GM19395 (cell line): ENCODE measurements around the gene SLC9C2.
"Not testable (repeated sequence)": the region's sequence is repeated elsewhere in the genome, so short reads cannot be mapped to it uniquely, and the experiment has no call there.

Experiments
- ATAC-seq: cut with Tn5 transposase; IDR thresholded peaks from one replicate; pipeline ENCODE4 v1.9.1; 2021; ENCODE audit warnings: mild to moderate bottlenecking, moderate library complexity; ENCODE audit not compliant: unreplicated experiment

SLC9C2 gene

DNA sequence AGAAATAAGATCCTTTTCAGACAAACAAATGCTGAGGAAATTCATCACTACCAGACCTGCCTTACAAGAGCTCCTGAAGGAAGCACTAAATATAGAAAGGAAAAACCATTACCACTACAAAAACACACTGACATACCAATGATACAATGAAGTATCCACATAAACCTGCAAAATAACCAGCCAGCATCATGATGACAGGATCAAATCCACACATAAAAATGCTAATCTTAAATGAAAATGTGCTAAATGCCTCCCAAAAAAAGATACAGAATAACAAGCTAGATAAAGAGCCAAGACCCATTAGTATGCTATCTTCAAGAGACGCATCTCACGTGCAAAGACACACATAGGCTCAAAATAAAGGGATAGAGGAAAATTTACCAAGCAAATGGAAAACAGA lies 140.2 kb downstream of the SLC9C2 start:
- not testable (repeated sequence) for ATAC-seq

DNA sequence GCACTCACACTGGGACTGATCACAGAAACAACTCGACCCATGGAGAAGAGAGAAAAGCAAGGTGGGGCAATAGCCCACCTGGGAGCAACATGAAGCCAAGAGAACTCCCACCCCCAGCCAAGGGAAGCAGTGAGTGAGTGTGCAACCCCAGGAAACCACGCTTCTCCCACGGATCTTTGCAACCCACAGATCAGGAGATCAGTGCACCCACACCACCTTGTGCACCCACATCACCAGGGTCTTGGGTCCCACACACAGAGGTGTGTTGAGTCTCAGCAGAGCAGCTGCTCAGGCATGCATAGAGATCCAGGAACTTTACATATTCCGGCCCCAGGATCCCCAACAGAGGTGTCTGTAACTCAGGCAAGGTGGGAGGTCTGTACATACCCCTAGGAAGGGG lies 143.0 kb downstream of the SLC9C2 start:
- ATAC-seq, result no peak

DNA sequence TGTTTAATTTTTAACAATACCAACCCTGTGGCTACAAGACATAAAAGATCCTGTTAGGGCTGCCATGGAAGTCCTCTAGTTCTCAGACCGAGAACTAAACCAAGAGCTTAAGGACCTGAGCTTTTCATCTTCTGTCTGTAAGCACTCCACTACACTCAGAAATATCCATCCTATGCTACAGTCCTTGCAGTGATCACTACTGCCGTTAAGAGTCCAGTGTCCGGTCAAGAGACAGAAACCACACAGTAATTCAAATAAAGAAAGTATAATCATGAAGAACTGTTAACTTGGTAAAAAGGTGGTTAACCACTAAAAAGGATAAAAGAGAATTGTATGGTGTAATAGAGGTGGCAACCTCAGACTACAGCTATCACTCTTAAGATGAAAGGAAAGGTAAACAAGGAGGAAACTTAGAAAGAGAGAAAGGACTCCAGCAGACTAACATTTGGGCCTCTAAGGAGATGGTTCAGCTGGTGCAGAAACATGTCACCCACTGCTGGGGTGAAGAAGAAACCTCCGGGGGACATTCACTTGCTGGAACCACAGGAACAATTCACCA lies 147.8 kb downstream of the SLC9C2 start:
- no peak for ATAC-seq

DNA sequence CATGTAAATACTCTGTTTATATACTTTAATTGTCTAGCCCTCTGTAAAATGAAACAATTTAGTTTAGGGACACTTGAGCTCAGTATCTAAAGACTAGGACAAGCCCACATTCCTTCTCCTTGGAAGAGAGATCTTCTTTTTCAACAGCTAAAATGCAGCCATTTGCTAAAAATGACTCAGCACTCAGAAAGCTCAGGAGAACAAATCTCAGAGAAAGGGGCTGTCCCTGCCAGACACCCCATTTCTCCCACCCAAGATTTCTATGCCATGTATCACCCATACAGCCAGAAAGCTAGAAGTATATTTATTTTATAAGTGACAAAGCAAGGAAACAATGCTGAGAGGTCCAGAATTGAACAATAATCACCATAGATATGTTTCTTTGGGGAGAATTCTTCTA lies 148.9 kb downstream of the SLC9C2 start:
- no peak for ATAC-seq

DNA sequence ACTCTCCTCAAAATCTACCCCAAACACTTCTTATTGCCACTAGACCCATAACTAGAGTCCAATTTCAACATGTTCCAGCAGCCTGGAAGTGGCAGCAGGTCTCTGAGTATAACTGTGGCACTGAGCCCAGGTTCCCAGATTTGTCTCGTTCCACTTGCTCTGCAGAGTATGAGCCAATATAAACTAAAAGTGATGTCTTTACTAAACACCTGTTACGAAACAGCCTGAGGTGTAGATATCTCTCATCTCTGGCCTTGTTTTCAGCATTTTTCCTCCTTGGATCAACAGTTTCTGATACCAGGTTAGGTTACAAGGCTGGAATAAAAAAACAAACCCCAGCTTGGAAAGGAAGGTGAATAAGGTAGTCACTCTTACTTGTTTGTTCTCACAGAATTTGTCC lies 150.9 kb downstream of the SLC9C2 start:
- no peak for ATAC-seq
